Measurements from ENCODE around the gene SNAP91. TPM values are rescaled to one million over a fixed set of nuclear protein-coding genes. Genes with fewer than 3 reads are reported as not detected.

SNAP91 gene
- total RNA-seq, 1 experiment from 2014 or later: 1.3 TPM

DNA sequence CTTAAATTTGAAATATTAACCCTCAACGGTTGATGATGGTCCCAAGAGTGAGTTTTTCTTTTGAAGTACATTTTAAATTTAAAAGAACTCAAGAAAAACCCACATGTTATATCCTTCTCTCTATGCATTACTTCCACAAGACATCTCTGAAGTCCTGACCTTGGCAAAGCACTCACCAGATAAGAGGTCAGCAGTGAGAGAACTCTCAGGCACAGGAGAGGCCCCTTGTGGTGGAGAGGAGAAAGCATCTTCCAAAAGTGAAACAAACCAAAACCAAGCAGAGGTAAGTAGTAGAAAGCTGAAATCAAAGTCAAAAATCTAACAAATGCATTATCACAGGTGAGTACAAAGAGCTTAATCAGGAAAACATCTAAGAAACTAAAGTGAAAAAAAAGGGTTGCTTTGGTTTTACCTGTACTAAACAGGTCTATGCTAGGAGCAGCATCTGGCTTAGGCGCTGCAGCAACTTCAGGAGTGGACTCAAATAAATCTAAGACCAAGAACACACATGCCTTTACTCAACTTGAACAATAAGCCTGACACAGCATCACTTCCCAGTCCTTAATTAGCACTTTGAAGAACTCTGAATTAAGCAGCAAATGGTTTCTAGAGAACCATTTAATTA, 116.0 kb downstream of the SNAP91 start:
- no peak overlapping the region for H3T11ph ChIP-seq (ENCODE audit: low read length)
- no CpG with 5 or more reads among the region's 2 CpGs for WGBS (ENCODE audit: extremely low coverage, insufficient read length, low lambda C conversion rate)
- H3K4me1 ChIP-seq (ENCODE audit: insufficient read depth, low read length): no peaks in the 10 kb centered on the region
- peaks cover 2 to 8% of the 10 kb centered on the region in 2 experiments; a peak in 2 of 5 replicates for H3K9me3 Mint-ChIP-seq
- H3K79me1 ChIP-seq (ENCODE audit: insufficient read depth, low read depth, low read length, poor library complexity, severe bottlenecking): no peaks in the 10 kb centered on the region
- H3K4me3 Mint-ChIP-seq: no peak overlapping the region
- no peaks in the 10 kb centered on the region for H3K27me3 Mint-ChIP-seq (ENCODE audit: low read depth)
- no peak overlapping the region for H2AK5ac ChIP-seq (ENCODE audit: insufficient read length, low read length)
- no peak overlapping the region for H2BK15ac ChIP-seq (ENCODE audit: low read depth, low read length)
- H3K14ac ChIP-seq (ENCODE audit: insufficient read depth, low read length): no peak overlapping the region
- H3K27me3 ChIP-seq (ENCODE audit: insufficient read depth, low read length): no peaks in the 10 kb centered on the region
- no peak overlapping the region for H3K9ac ChIP-seq (ENCODE audit: extremely low read depth, insufficient read length, low read length)
- no peak overlapping the region for H3K4me2 ChIP-seq (ENCODE audit: insufficient read depth, insufficient read length, low read length)
- H3K18ac ChIP-seq (ENCODE audit: insufficient read length, low read depth, low read length): no peak overlapping the region
- no peak overlapping the region for H3K27ac ChIP-seq (ENCODE audit: insufficient read length, low read depth, low read length)
- peaks cover 0 to 6% (median 0%) of the 10 kb centered on the region in 3 experiments; a peak in 2 of 7 replicates for H3K36me3 Mint-ChIP-seq (ENCODE audit: insufficient read depth in 1 of 3, low read depth in 3 of 3)
- no peak overlapping the region for H2BK120ac ChIP-seq (ENCODE audit: low read depth, low read length, poor library complexity, severe bottlenecking)
- DNase-seq: peak; percentile 45
- no peak overlapping the region for H2BK20ac ChIP-seq (ENCODE audit: low read depth, low read length, poor library complexity, severe bottlenecking)
- no peak overlapping the region for H2AFZ ChIP-seq (ENCODE audit: low read length)
- no peak overlapping the region for H4K91ac ChIP-seq (ENCODE audit: insufficient read length, low read depth, low read length)
- no peaks in the 10 kb centered on the region for H3K79me2 ChIP-seq (ENCODE audit: insufficient read depth, low read length)
- no peak overlapping the region for H3K56ac ChIP-seq (ENCODE audit: insufficient read length, low read depth, low read length)
- H3K23ac ChIP-seq (ENCODE audit: insufficient read length, low read depth, low read length): no peak overlapping the region
- no peak overlapping the region for H2BK12ac ChIP-seq (ENCODE audit: insufficient read length, low read depth, low read length)
- H3K9me3 ChIP-seq (ENCODE audit: control insufficient read depth, low read depth, low read length): no peaks in the 10 kb centered on the region
- no peak overlapping the region for H4K5ac ChIP-seq (ENCODE audit: insufficient read length, low read depth, low read length)
- TF ChIP-seq, protein P1, sequence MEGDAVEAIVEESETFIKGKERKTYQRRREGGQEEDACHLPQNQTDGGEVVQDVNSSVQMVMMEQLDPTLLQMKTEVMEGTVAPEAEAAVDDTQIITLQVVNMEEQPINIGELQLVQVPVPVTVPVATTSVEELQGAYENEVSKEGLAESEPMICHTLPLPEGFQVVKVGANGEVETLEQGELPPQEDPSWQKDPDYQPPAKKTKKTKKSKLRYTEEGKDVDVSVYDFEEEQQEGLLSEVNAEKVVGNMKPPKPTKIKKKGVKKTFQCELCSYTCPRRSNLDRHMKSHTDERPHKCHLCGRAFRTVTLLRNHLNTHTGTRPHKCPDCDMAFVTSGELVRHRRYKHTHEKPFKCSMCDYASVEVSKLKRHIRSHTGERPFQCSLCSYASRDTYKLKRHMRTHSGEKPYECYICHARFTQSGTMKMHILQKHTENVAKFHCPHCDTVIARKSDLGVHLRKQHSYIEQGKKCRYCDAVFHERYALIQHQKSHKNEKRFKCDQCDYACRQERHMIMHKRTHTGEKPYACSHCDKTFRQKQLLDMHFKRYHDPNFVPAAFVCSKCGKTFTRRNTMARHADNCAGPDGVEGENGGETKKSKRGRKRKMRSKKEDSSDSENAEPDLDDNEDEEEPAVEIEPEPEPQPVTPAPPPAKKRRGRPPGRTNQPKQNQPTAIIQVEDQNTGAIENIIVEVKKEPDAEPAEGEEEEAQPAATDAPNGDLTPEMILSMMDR (conservative IDR thresholded peaks at IDR 0.05): peak; percentile 74
- H4K8ac ChIP-seq (replicated peaks; ENCODE audit: insufficient read length, low read depth, low read length): no peak overlapping the region
- H3K27ac Mint-ChIP-seq: no peak overlapping the region
- H4K20me1 ChIP-seq (ENCODE audit: control insufficient read depth, insufficient read depth, insufficient read length): no peaks in the 10 kb centered on the region
- H3K4ac ChIP-seq (ENCODE audit: low read depth, low read length): no peak overlapping the region
- H2BK5ac ChIP-seq (ENCODE audit: insufficient read length, low read length): no peak overlapping the region
- no peaks in the 10 kb centered on the region for H3K23me2 ChIP-seq (ENCODE audit: insufficient read length, low read depth, low read length, poor library complexity, severe bottlenecking)
- H3K4me1 Mint-ChIP-seq: peaks cover 0 to 5% of the 10 kb centered on the region in 2 experiments; a peak in 2 of 4 replicates
